HG02938 (cell line): ENCODE data around the gene USP6NL.

Experiments
- ATAC-seq: cut with Tn5 transposase; IDR thresholded peaks from one replicate; pipeline ENCODE4 v1.9.1; 2021; ENCODE audit warnings: mild to moderate bottlenecking, moderate library complexity; ENCODE audit not compliant: unreplicated experiment

USP6NL gene

GRCh38 chr10:11483201-11484148 is 128.0 kb downstream of the USP6NL start:
- ATAC-seq: no peak

GRCh38 chr10:11482306-11482705 is 129.1 kb downstream of the USP6NL start:
- no peak for ATAC-seq

GRCh38 chr10:11480687-11481086 is 130.8 kb downstream of the USP6NL start:
- no peak for ATAC-seq

- ATAC-seq: no peak
Measured at GRCh38 chr10:11479300-11479699, 132.2 kb downstream of the USP6NL start.

GRCh38 chr10:11478807-11479206 is 132.6 kb downstream of the USP6NL start:
- ATAC-seq: no peak

GRCh38 chr10:11475831-11476434 is 135.5 kb downstream of the USP6NL start:
- no peak for ATAC-seq

GRCh38 chr10:11473128-11473760 is 138.2 kb downstream of the USP6NL start:
- no peak for ATAC-seq

GRCh38 chr10:11472158-11472753 is 139.2 kb downstream of the USP6NL start:
- ATAC-seq: peak; percentile 89

- ATAC-seq: no peak
Measured at GRCh38 chr10:11469575-11470391, 141.7 kb downstream of the USP6NL start.

GRCh38 chr10:11468126-11468742 is 143.2 kb downstream of the USP6NL start:
- no peak for ATAC-seq

GRCh38 chr10:11465406-11465805 is 146.0 kb downstream of the USP6NL start:
- ATAC-seq: no peak

GRCh38 chr10:11463111-11463510 is 148.3 kb downstream of the USP6NL start:
- no peak for ATAC-seq

GRCh38 chr10:11462071-11462470 is 149.4 kb downstream of the USP6NL start:
- ATAC-seq: no peak

- ATAC-seq: no peak
Measured at GRCh38 chr10:11457336-11457735, 154.1 kb downstream of the USP6NL start.

GRCh38 chr10:11454958-11455566 is 156.4 kb downstream of the USP6NL start:
- ATAC-seq: no peak

GRCh38 chr10:11454160-11454559 is 157.3 kb downstream of the USP6NL start:
- ATAC-seq: no peak

GRCh38 chr10:11451640-11452260 is 159.7 kb downstream of the USP6NL start:
- ATAC-seq: no peak

GRCh38 chr10:11450427-11450826 is 161.0 kb downstream of the USP6NL start:
- no peak for ATAC-seq

- ATAC-seq: no peak
Measured at GRCh38 chr10:11449761-11450160, 161.7 kb downstream of the USP6NL start.
